H1 (cell line): Measurements from ENCODE around the gene HYAL1. TPM values are rescaled to one million over a fixed set of nuclear protein-coding genes. Genes with fewer than 3 reads are reported as not detected.

Experiments
- CTCF ChIA-PET: fragments of 300-600 bp; sonication (Branson Sonifier 250); formaldehyde crosslinking; loops from one replicate; lab custom pipeline; 2021; ENCODE audit not compliant: partially characterized antibody; lab: Charles Lee
- POLR2A ChIA-PET: fragments of 300-600 bp; sonication (Branson Sonifier 250); formaldehyde crosslinking; loops from one replicate; lab custom pipeline; 2021; ENCODE audit warnings: inconsistent platforms; ENCODE audit not compliant: partially characterized antibody; lab: Charles Lee
- DNase-seq, 2 experiments: peaks; one replicate each; pipeline versions ENCODE4 v3.0.0 to v3.0.0-alpha.2; 2010 to 2022; ENCODE audit warnings: low spot score in 2 of 2, low read depth in 1 of 2, mixed read lengths in 1 of 2
- FAIRE-seq: peaks from 2 replicates; lab custom pipeline; 2011; peaks lifted over from hg19 to GRCh38; lab: Jason Lieb, UNC
- H2AFZ ChIP-seq: 2 replicates; pipeline ENCODE4 v1.8.1; 2012; ENCODE audit warnings: low read length, inconsistent platforms
- H2AK5ac ChIP-seq: 2 replicates; pipeline ENCODE4 v1.6.1; 2013; ENCODE audit warnings: low read depth, low read length
- H2BK120ac ChIP-seq: replicated peaks from 2 replicates; pipeline ENCODE3; 2013; ENCODE audit warnings: low read depth, low read length, inconsistent platforms
- H2BK12ac ChIP-seq: 2 replicates; pipeline ENCODE4 v1.6.1; 2013; ENCODE audit warnings: low read depth, low read length
- H2BK15ac ChIP-seq: 2 replicates; pipeline ENCODE4 v1.6.1; 2013; ENCODE audit warnings: low read length
- H2BK20ac ChIP-seq: 2 replicates; pipeline ENCODE4 v1.6.1; 2013; ENCODE audit warnings: low read length
- H2BK5ac ChIP-seq: 2 replicates; pipeline ENCODE4 v1.6.1; 2013; ENCODE audit warnings: low read depth, low read length
- H3K14ac ChIP-seq: 2 replicates; pipeline ENCODE4 v1.6.1; 2013; ENCODE audit warnings: inconsistent platforms; ENCODE audit not compliant: insufficient read length
- H3K18ac ChIP-seq: 2 replicates; pipeline ENCODE4 v1.6.1; 2013; ENCODE audit warnings: low read length; ENCODE audit errors: extremely low read depth
- H3K23ac ChIP-seq: 2 replicates; pipeline ENCODE4 v1.6.1; 2013; ENCODE audit warnings: inconsistent platforms; ENCODE audit not compliant: insufficient read length
- H3K23me2 ChIP-seq: 2 replicates; pipeline ENCODE4 v1.6.1; 2013; ENCODE audit warnings: low read depth, low read length
- H3K27ac ChIP-seq: 2 replicates; pipeline ENCODE4 v1.6.1; 2011; ENCODE audit warnings: low read depth, low read length, inconsistent platforms
- H3K27me3 ChIP-seq, 4 experiments: replicated peaks in 1 of 4; 1 replicate in 1 of 4; 2 replicates in 3 of 4; pipeline versions ENCODE4 v1.6.1 to v1.8.1; 2011 to 2013; ENCODE audit warnings: low read length in 3 of 4, mild to moderate bottlenecking in 3 of 4, inconsistent platforms in 2 of 4, mixed read lengths in 2 of 4, moderate library complexity in 1 of 4; ENCODE audit not compliant: control insufficient read depth in 3 of 4, insufficient read depth in 3 of 4; ENCODE audit errors: extremely low read depth in 1 of 4
- H3K36me3 ChIP-seq, 4 experiments: 2 replicates each; pipeline versions ENCODE4 v1.6.1 to v1.8.1; 2011 to 2013; ENCODE audit warnings: mild to moderate bottlenecking in 4 of 4, low read length in 3 of 4, moderate library complexity in 2 of 4, control low read depth in 1 of 4, inconsistent platforms in 1 of 4; ENCODE audit not compliant: insufficient read depth in 4 of 4, control insufficient read depth in 2 of 4
- H3K4ac ChIP-seq: replicated peaks from 2 replicates; pipeline ENCODE3; 2013; ENCODE audit warnings: low read length, low read depth, mixed read lengths, inconsistent platforms; ENCODE audit not compliant: insufficient read length
- H3K4me1 ChIP-seq, 4 experiments: replicated peaks in 1 of 4; 1 replicate in 1 of 4; 2 replicates in 3 of 4; pipeline versions ENCODE4 v1.6.1 to v1.8.1; 2011 to 2013; ENCODE audit warnings: low read length in 3 of 4, inconsistent platforms in 2 of 4, mixed read lengths in 1 of 4; ENCODE audit not compliant: insufficient read depth in 4 of 4, control insufficient read depth in 3 of 4
- H3K4me2 ChIP-seq, 2 experiments: 2 replicates each; pipeline versions ENCODE4 v1.6.1 to v1.8.1; 2011 to 2013; ENCODE audit warnings: low read depth in 2 of 2, low read length in 2 of 2, control low read depth in 1 of 2, inconsistent platforms in 1 of 2, mild to moderate bottlenecking in 1 of 2; ENCODE audit not compliant: insufficient read depth in 1 of 2
- H3K4me3 ChIP-seq, 4 experiments: fragments of 200-600, 300-600 bp in 1 of 4; sonication (generic), shearing (Covaris generic), sonication (Bioruptor Twin) in 1 of 4; 2 replicates each; pipeline versions ENCODE4 v1.5.1 to v1.8.1; 2011 to 2016; ENCODE audit warnings: low read length in 4 of 4, low read depth in 3 of 4, control low read depth in 2 of 4, inconsistent platforms in 2 of 4, mild to moderate bottlenecking in 2 of 4, mixed read lengths in 1 of 4, moderate library complexity in 1 of 4; ENCODE audit not compliant: insufficient read depth in 2 of 4; ENCODE audit errors: extremely low read depth in 1 of 4
- H3K56ac ChIP-seq: replicated peaks from 2 replicates; pipeline ENCODE3; 2013; ENCODE audit warnings: low read depth, mild to moderate bottlenecking, mixed read lengths, low read length, inconsistent platforms; ENCODE audit not compliant: insufficient read length
- H3K79me1 ChIP-seq: 2 replicates; pipeline ENCODE4 v1.6.1; 2013; ENCODE audit warnings: low read depth, low read length, control low read depth
- H3K79me2 ChIP-seq, 2 experiments: 2 replicates each; pipeline versions ENCODE4 v1.6.1 to v1.8.1; 2012 to 2013; ENCODE audit warnings: low read length in 2 of 2, mild to moderate bottlenecking in 2 of 2, inconsistent platforms in 1 of 2; ENCODE audit not compliant: insufficient read depth in 2 of 2, control insufficient read depth in 1 of 2
- H3K9ac ChIP-seq, 4 experiments: replicated peaks in 1 of 4; 1 replicate in 1 of 4; 2 replicates in 3 of 4; pipeline versions ENCODE4 v1.6.1 to v1.8.1; 2011 to 2013; ENCODE audit warnings: low read depth in 3 of 4, low read length in 3 of 4, control low read depth in 2 of 4, mild to moderate bottlenecking in 2 of 4, moderate library complexity in 2 of 4, inconsistent platforms in 1 of 4; ENCODE audit errors: extremely low read depth in 1 of 4
- H3K9me3 ChIP-seq, 2 experiments: 2 replicates each; pipeline versions ENCODE4 v1.6.1 to v1.8.1; 2012 to 2013; ENCODE audit warnings: mild to moderate bottlenecking in 2 of 2, moderate library complexity in 2 of 2, control low read depth in 1 of 2, inconsistent platforms in 1 of 2, low read depth in 1 of 2, low read length in 1 of 2, mixed read lengths in 1 of 2; ENCODE audit not compliant: insufficient read depth in 2 of 2
- H4K20me1 ChIP-seq, 2 experiments: replicated peaks in 1 of 2; 2 replicates each; pipeline versions ENCODE3 to v1.8.1; 2011 to 2013; ENCODE audit warnings: inconsistent platforms in 2 of 2, low read length in 2 of 2, mild to moderate bottlenecking in 1 of 2; ENCODE audit not compliant: insufficient read depth in 2 of 2, control insufficient read depth in 1 of 2
- H4K5ac ChIP-seq: 2 replicates; pipeline ENCODE4 v1.6.1; 2013; ENCODE audit warnings: low read length, low read depth, mixed read lengths, inconsistent platforms; ENCODE audit not compliant: insufficient read length
- H4K8ac ChIP-seq: 2 replicates; pipeline ENCODE4 v1.8.0; 2013; ENCODE audit warnings: mild to moderate bottlenecking, moderate library complexity, low read length, inconsistent platforms; ENCODE audit not compliant: insufficient read depth; ENCODE audit errors: extremely low read depth
- H4K91ac ChIP-seq: replicated peaks from 2 replicates; pipeline ENCODE3; 2013; ENCODE audit warnings: low read length, mixed read lengths, inconsistent platforms; ENCODE audit not compliant: insufficient read length
- SIRT6 ChIP-seq: IDR thresholded peaks from one replicate; pipeline ENCODE4 v1.7.1; 2012; ENCODE audit warnings: low read length, inconsistent platforms
- SP2 ChIP-seq: IDR thresholded peaks from 2 replicates; pipeline ENCODE4 v1.6.1; 2012; ENCODE audit warnings: mild to moderate bottlenecking, low read length, inconsistent platforms
- WGBS, 2 experiments: shearing (Covaris generic) in 1 of 2; methylation state at CpG; one replicate each; pipeline versions ENCODE4 v1.1.6 to v1.1.7; 2013 to 2015; ENCODE audit warnings: low lambda C conversion rate in 2 of 2, mixed read lengths in 2 of 2, inconsistent platforms in 1 of 2, low coverage in 1 of 2, missing lambda C conversion rate in 1 of 2; ENCODE audit not compliant: insufficient replicate concordance in 2 of 2, insufficient coverage in 1 of 2, insufficient read length in 1 of 2; ENCODE audit errors: extremely low coverage in 1 of 2, missing lambda C conversion rate in 1 of 2; 5-methylcytosine and 5-hydroxymethylcytosine counted together
- polyA plus RNA-seq, 7 experiments: library from polyadenylated mRNA; depleted of rRNA in 3 of 7; stranded (reverse) in 5 of 7; unstranded in 2 of 7; fragments of >200 nt in 5 of 7; fragments of 200-250 nt in 2 of 7; gene quantifications; 1 replicate in 5 of 7; 2 replicates in 1 of 7; 4 replicates in 1 of 7; pipeline versions ENCODE4 v1.2.1 to v1.2.3, GENCODE V29; 2011 to 2013; ENCODE audit warnings: missing spikeins in 2 of 7, mixed read lengths in 2 of 7
- total RNA-seq: library from RNA; stranded (reverse); fragmentation: NEBNext Ultra II Directional; extraction: Animal tissue kit (Norgen Biotek cat#: 25700); gene quantifications from 2 replicates; pipeline ENCODE4 v1.2.1, GENCODE V29; 2021

The HYAL1 gene
- total and polyA plus RNA-seq, 2 of the 8 experiments (the other 6 are each of a cell fraction or from before 2014, with no cell fraction given) = 2.0 to 5.4 TPM

- DNase-seq (no peak), FAIRE-seq (no peak)
- Histone ChIP-seq H3K27me3 (no peaks in the 10 kb centered on the region; a peak in 1 of 7 replicates), H2AK5ac (peak overlapping the region; percentile 48; the same call in 1 of the 2 replicates), H3K79me2 (no peaks in the 10 kb centered on the region)
- POLR2A ChIA-PET = interaction anchor here (0.6 to 11.3 kb wide), 3 partner anchors 11 to 36 kb away, joined by 3 to 149 read pairs (median 5); partner anchors contain the start of gene HYAL2
- TF ChIP-seq SIRT6 (no peak), SP2 (no peak)
- TF ChIP-seq, all 59 proteins: peak for 0
- H2BK15ac ChIP-seq = no peak overlapping the region
- no peaks in the 10 kb centered on the region for H3K79me1 ChIP-seq
- no peak overlapping the region for H2AFZ ChIP-seq
- no peak overlapping the region for H4K91ac ChIP-seq
- no peak overlapping the region for H3K27ac ChIP-seq
- H3K23me2 ChIP-seq = peaks cover 5% of the 10 kb centered on the region; the same call in 1 of the 2 replicates
- H3K9ac ChIP-seq = no peak overlapping the region
- no peak overlapping the region for H2BK5ac ChIP-seq
- no peak overlapping the region for H2BK12ac ChIP-seq
- peaks cover 0 to 2% of the 10 kb centered on the region in 2 experiments for H4K20me1 ChIP-seq
- H2BK120ac ChIP-seq = no peak overlapping the region
- H3K36me3 ChIP-seq = no peaks in the 10 kb centered on the region
- no peak overlapping the region for H2BK20ac ChIP-seq
- H3K18ac ChIP-seq = no peak overlapping the region
- no peak overlapping the region for H3K23ac ChIP-seq
- peak overlapping the region; percentile 18; the same call in 1 of the 2 replicates for H4K8ac ChIP-seq
- CTCF ChIA-PET = interaction anchor here (1.0 to 3.6 kb wide), 3 partner anchors 24 to 86 kb away, joined by 3 to 24 read pairs (median 6); no protein-coding TSS in a partner anchor
- no peak overlapping the region for H3K14ac ChIP-seq
- H3K56ac ChIP-seq = no peak overlapping the region
- 89% methylated on average over 6 of the region's 6 CpGs; no CpG with 5 or more reads in 1 of the 2 experiments for WGBS, 2 experiments
- no peak overlapping the region for H3K4ac ChIP-seq
- H3K4me3 ChIP-seq = no peak overlapping the region
- H3K4me2 ChIP-seq = no peak overlapping the region; a peak in 1 of 4 replicates
- peaks cover 0 to 26% (median 12%) of the 10 kb centered on the region in 4 experiments; a peak in 6 of 7 replicates for H3K4me1 ChIP-seq
- no peaks in the 10 kb centered on the region for H3K9me3 ChIP-seq
- no peak overlapping the region for H4K5ac ChIP-seq
Measured at GRCh38 chr3:50300681-50301254, 2.6 kb downstream of the HYAL1 start.
